Nephron (organoid): ENCODE data around the gene HOXA3.

Source experiments
- H3K27ac Mint-ChIP-seq, 3 experiments: 2 replicates each; pipeline ENCODE4 v1.8.0; 2020; ENCODE audit warnings: mixed read lengths in 3 of 3, mild to moderate bottlenecking in 2 of 3, moderate library complexity in 1 of 3
- H3K27me3 Mint-ChIP-seq: 2 replicates; pipeline ENCODE4 v1.8.0; 2021; ENCODE audit warnings: low read depth, mild to moderate bottlenecking, moderate library complexity, mixed read lengths
- H3K36me3 Mint-ChIP-seq: 2 replicates; pipeline ENCODE4 v1.8.0; 2020; ENCODE audit warnings: low read depth, mixed read lengths
- H3K4me1 Mint-ChIP-seq: 2 replicates; pipeline ENCODE4 v1.8.0; 2020; ENCODE audit warnings: mixed read lengths
- H3K4me3 Mint-ChIP-seq, 3 experiments: 2 replicates each; pipeline ENCODE4 v1.8.0; 2020; ENCODE audit warnings: mild to moderate bottlenecking in 3 of 3, mixed read lengths in 3 of 3, moderate library complexity in 2 of 3
- H3K9me3 Mint-ChIP-seq: 2 replicates; pipeline ENCODE4 v1.8.0; 2020; ENCODE audit warnings: mixed read lengths
- TF ChIP-seq, protein P1 (sequence below), 3 experiments: fragments of 200-600 bp; sonication (generic); IDR thresholded peaks; one replicate each; pipeline ENCODE4 v1.5.0; 2021; ENCODE audit warnings: antibody characterized with exemption in 3 of 3; ENCODE audit not compliant: unreplicated experiment in 3 of 3

Gene HOXA3

DNA sequence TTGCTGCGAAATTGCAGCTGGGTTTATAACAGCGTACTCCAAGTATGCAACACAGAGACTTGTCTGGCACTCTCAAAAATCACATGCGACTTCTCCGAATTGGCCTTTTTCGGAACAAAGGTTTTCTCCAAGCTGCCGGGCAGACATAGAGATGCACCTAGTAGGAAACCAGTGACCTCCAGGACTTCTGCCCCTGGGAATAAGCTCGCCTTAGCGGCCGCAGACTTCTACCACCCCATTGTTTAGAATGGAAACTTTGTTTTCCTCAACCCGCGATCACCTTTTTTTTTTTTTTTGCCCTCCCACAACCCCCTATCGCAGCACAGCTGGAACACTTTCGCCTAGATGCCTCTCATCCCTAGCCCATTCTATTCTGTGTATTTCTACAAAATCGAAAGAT lies 26.6 kb upstream of the HOXA3 start:
- Mint-ChIP-seq H3K9me3 (no peaks in the 10 kb centered on the region), H3K27ac (peak overlapping the region; percentile 95 to 100 (median 96)), H3K4me1 (peaks cover 46% of the 10 kb centered on the region), H3K27me3 (peaks cover 94% of the 10 kb centered on the region), H3K4me3 (peak overlapping the region; percentile 83 to 93 (median 92)), H3K36me3 (peaks cover 32% of the 10 kb centered on the region)
- TF ChIP-seq, protein P1, sequence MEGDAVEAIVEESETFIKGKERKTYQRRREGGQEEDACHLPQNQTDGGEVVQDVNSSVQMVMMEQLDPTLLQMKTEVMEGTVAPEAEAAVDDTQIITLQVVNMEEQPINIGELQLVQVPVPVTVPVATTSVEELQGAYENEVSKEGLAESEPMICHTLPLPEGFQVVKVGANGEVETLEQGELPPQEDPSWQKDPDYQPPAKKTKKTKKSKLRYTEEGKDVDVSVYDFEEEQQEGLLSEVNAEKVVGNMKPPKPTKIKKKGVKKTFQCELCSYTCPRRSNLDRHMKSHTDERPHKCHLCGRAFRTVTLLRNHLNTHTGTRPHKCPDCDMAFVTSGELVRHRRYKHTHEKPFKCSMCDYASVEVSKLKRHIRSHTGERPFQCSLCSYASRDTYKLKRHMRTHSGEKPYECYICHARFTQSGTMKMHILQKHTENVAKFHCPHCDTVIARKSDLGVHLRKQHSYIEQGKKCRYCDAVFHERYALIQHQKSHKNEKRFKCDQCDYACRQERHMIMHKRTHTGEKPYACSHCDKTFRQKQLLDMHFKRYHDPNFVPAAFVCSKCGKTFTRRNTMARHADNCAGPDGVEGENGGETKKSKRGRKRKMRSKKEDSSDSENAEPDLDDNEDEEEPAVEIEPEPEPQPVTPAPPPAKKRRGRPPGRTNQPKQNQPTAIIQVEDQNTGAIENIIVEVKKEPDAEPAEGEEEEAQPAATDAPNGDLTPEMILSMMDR (IDR thresholded peaks at IDR 0.05; ENCODE audit: unreplicated experiment in 3 of 3): no peak

DNA sequence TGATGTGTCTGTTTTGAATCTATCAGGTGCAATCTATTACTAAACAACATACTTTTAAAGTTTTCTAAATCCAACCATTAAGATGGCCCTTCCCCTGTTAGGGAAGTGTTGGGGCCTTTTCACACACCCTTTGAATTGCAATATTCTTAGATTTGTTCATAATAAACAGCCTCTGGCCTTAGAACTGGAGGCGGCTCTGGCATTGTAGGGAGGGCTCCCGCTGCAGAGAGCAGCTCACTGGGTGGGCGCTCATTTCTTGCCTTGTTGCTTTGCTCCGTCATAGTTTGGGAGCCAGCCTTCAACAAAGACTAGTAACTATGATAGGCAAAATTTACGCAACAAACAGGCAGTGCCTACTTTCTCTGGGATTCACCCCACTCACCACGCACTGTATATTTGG lies 26.0 kb upstream of the HOXA3 start:
- Mint-ChIP-seq H3K27ac (peak overlapping the region; percentile 95 to 100 (median 96)), H3K27me3 (peaks cover 87% of the 10 kb centered on the region), H3K9me3 (no peaks in the 10 kb centered on the region), H3K4me3 (peak overlapping the region; percentile 83 to 93 (median 92)), H3K36me3 (peaks cover 32% of the 10 kb centered on the region), H3K4me1 (peaks cover 46% of the 10 kb centered on the region)
- TF ChIP-seq, protein P1 (IDR thresholded peaks at IDR 0.05; ENCODE audit: unreplicated experiment in 3 of 3): no peak

DNA sequence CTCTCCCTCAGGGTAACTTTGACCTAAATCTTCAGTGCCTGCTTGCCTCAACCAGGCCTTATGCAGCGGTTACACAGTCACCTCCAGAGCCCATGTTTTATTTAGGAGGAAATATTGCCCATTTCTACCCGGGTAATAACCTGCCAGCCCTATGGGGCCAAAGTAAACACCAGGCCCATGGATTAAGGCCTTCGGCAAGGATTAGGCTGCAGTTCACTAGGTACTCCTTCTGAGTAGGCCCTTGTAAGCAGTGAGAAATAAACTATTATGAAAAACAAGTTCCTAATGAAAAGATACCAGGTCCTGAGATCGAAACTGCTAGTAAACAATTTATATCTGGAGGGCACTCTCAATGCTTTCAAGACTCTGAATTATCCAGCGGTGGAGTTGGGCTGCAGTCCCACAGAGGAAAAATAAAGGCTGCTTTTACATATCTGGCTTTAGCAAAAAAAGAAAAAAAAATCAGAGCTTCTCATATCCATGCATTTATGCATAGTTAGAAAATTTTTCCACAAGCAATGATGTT lies 25.5 kb upstream of the HOXA3 start:
- Mint-ChIP-seq H3K9me3 (no peaks in the 10 kb centered on the region), H3K27ac (peak overlapping the region; percentile 95 to 100 (median 96)), H3K27me3 (peaks cover 82% of the 10 kb centered on the region), H3K4me1 (peaks cover 44% of the 10 kb centered on the region), H3K4me3 (peak overlapping the region; percentile 83 to 93 (median 92)), H3K36me3 (peaks cover 32% of the 10 kb centered on the region)
- TF ChIP-seq, protein P1 (IDR thresholded peaks at IDR 0.05; ENCODE audit: unreplicated experiment in 3 of 3): no peak

DNA sequence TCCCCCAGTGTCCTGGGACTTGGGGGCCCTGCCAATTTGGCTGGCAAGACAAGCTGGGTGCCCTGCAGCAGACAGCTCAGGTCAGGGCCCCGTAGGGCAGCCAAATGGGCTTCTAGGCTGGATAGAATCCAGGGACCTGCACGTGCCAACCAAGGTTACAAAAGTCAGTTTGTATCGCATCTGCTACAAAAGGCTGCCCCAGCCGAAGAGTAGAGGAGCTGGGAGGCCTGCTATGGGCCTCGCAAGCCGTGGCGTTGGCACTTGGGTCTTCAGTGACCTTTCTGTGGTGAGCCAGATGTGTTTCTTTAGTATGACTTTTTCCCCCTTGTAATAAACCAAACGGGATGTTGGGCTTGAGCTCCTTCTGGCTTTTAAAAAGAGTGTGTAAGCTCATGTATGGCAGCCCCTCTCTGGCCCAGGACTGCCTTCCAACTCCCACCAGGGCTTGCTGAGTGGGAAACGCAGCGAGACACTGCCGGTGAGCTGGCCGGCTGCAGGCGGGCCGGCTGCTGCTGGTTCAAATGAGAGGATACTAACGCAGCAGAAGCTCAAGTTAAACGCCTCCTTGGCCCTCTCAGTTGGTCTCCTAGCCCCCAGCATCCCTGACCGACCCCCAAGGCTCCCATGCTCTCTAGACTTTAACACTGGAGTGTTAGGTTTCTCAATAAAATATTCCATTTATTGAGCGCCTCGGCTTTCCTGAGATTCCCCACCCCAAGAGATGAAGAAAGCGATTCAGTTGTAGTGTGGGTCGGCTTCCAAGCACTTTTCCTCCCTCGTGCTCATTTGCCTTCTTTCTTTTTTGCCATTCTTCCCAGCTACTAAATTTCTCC lies 24.8 kb upstream of the HOXA3 start:
- Mint-ChIP-seq H3K27ac (peak overlapping the region; percentile 95 to 100 (median 96)), H3K4me1 (peaks cover 43% of the 10 kb centered on the region), H3K4me3 (peak overlapping the region; percentile 83 to 93 (median 92)), H3K9me3 (no peaks in the 10 kb centered on the region), H3K36me3 (peaks cover 36% of the 10 kb centered on the region), H3K27me3 (peaks cover 80% of the 10 kb centered on the region)
- TF ChIP-seq, protein P1 (IDR thresholded peaks at IDR 0.05; ENCODE audit: unreplicated experiment in 3 of 3): no peak

DNA sequence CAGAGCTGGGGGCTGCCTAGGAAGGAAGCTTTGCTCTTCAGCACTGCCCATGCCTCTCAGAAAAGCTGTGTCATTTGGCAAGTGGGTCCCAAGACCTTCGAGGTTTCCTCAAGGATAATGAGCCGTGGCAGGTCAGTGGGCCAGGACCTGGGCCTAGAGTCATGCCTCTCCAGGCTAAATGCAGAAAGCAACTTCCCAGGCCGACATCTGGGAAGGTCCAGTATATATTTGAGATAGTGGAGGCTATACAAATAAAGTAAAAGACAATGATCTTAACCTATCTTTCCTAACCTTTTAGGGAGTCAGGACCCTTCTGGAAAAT lies 24.1 kb upstream of the HOXA3 start:
- Mint-ChIP-seq H3K4me1 (peaks cover 50% of the 10 kb centered on the region), H3K27ac (peak overlapping the region; percentile 95 to 100 (median 96)), H3K27me3 (peaks cover 80% of the 10 kb centered on the region), H3K9me3 (no peaks in the 10 kb centered on the region), H3K36me3 (peaks cover 43% of the 10 kb centered on the region), H3K4me3 (peak overlapping the region; percentile 83 to 93 (median 92))
- TF ChIP-seq, protein P1 (IDR thresholded peaks at IDR 0.05; ENCODE audit: unreplicated experiment in 3 of 3): no peak
